SH-SY5Y (cell line): ENCODE data around the gene TMED8.

Source experiments
- GATA2 ChIP-seq: IDR thresholded peaks from 2 replicates; pipeline ENCODE4 v1.6.1; 2011; ENCODE audit warnings: mild to moderate bottlenecking, low read depth, low read length
- GATA3 ChIP-seq: IDR thresholded peaks from 2 replicates; pipeline ENCODE4 v1.6.1; 2011; ENCODE audit warnings: low read depth, mild to moderate bottlenecking, low read length, moderate library complexity

- TF ChIP-seq GATA2 (no peak), GATA3 (no peak)
Measured at GRCh38 chr14:77342726-77343397, 34.0 kb downstream of the TMED8 start.
